OCI-LY7 (cell line): Measurements from ENCODE around the gene TMEM151B.
A peak's percentile ranks its signal among the peaks of the same experiment; 100 is the strongest.

Source experiments
- EZH2phosphoT487 ChIP-seq: fragments of 200-600 bp; sonication (generic); IDR thresholded peaks from 2 replicates; pipeline ENCODE4 v1.6.1; 2018; ENCODE audit warnings: low read depth, borderline replicate concordance, mild to moderate bottlenecking, mixed run types, antibody characterized with exemption, low read length, moderate library complexity, mixed read lengths
- TF ChIP-seq, protein P1 (sequence below): fragments of 200-600 bp; sonication (generic); conservative IDR thresholded peaks from 2 replicates; pipeline ENCODE4 v1.5.1; 2014; ENCODE audit warnings: mild to moderate bottlenecking, antibody characterized with exemption, low read length, moderate library complexity, mixed read lengths

DNA sequence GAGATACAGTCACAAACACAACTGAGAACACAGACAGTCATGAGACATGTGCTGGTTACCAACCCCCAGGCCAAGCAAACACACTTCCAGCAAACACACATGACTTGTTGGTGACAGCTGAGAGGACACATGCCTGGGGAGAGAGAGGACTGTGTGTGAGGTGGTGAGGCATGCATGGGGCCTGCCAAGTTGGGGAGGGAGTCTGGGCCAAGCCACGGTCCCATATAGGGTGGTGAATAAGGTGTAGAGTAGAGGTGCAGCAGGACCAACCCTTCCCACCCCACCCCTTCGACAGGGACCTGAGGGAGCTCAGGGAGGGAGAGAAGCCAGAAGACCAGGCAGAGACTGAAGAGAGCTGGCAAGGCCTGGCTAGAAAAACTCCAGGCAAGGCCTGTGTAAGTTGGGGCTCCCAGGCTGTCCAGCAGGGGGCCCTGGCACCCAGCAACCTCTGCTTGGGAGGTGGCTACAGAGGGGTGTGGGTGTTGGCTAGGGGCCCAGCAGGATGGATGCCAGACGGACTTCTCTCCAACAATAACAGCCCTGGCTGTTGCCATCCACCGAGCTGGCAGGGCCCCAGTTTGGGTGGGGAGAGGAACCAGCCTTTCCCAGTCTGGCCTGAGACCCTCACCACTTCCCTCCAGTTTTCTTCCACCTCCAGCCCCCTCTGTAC, 48.8 kb upstream of the TMEM151B start:
- TF ChIP-seq EZH2phosphoT487: no peak
- TF ChIP-seq, protein P1, sequence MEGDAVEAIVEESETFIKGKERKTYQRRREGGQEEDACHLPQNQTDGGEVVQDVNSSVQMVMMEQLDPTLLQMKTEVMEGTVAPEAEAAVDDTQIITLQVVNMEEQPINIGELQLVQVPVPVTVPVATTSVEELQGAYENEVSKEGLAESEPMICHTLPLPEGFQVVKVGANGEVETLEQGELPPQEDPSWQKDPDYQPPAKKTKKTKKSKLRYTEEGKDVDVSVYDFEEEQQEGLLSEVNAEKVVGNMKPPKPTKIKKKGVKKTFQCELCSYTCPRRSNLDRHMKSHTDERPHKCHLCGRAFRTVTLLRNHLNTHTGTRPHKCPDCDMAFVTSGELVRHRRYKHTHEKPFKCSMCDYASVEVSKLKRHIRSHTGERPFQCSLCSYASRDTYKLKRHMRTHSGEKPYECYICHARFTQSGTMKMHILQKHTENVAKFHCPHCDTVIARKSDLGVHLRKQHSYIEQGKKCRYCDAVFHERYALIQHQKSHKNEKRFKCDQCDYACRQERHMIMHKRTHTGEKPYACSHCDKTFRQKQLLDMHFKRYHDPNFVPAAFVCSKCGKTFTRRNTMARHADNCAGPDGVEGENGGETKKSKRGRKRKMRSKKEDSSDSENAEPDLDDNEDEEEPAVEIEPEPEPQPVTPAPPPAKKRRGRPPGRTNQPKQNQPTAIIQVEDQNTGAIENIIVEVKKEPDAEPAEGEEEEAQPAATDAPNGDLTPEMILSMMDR: peak; percentile 81
